Testis (tissue), 5 donors: ENCODE results near the gene ZMAT1. TPM values are rescaled to one million over a fixed set of nuclear protein-coding genes. Genes with fewer than 3 reads are reported as not detected.
A peak's percentile ranks its signal among the peaks of the same experiment; 100 is the strongest.
"Not testable (repeated sequence)": the region's sequence is repeated elsewhere in the genome, so short reads cannot be mapped to it uniquely, and the experiment has no call there.

Source experiments
- DNase-seq: peaks from one replicate; pipeline ENCODE4 v3.0.0-alpha.2; 2019
- H3K27ac ChIP-seq, 2 donors: fragments of 200-600 bp; sonication (generic); one replicate each; pipeline ENCODE4 v1.5.1; 2019
- H3K27me3 ChIP-seq: fragments of 200-600 bp; sonication (generic); one replicate; pipeline ENCODE4 v1.5.1; 2019
- H3K36me3 ChIP-seq: fragments of 200-600 bp; sonication (generic); one replicate; pipeline ENCODE4 v1.5.1; 2017; ENCODE audit warnings: low read depth; ENCODE audit errors: missing control alignments
- H3K4me1 ChIP-seq: fragments of 200-600 bp; sonication (generic); one replicate; pipeline ENCODE4 v1.5.1; 2019
- H3K4me3 ChIP-seq, 2 donors: fragments of 200-600 bp; sonication (generic); one replicate each; pipeline ENCODE4 v1.5.1; 2017 to 2019
- H3K9me3 ChIP-seq: fragments of 200-600 bp; sonication (generic); one replicate; pipeline ENCODE4 v1.5.1; 2017
- POLR2A ChIP-seq: fragments of 450-650 bp; IDR thresholded peaks from one replicate; pipeline ENCODE4 v1.6.1; 2017; ENCODE audit warnings: antibody characterized with exemption, mild to moderate bottlenecking, moderate library complexity
- WGBS, 2 donors: methylation state at CpG; one replicate each; pipeline ENCODE4 v1.1.5; 2018; 5-methylcytosine and 5-hydroxymethylcytosine counted together
- intact Hi-C: fragments of 100-400 bp; cut with DNase I; formaldehyde crosslinking; loops from one replicate; pipeline ENCODE4 v1.15.1; 2023; ENCODE audit warnings: low total_unique reads
- long read RNA-seq, 2 donors: transcript quantifications; one replicate each; lab custom pipeline, GENCODE V29; 2026
- polyA plus RNA-seq: library from polyadenylated mRNA; stranded (reverse); fragments of 350-450 nt; fragmentation: Illumina TruSeq; extraction: RNeasy Lipid Tissue Mini Kit (QIAGEN cat#74804); gene quantifications from one replicate; pipeline ENCODE4 v1.2.3, GENCODE V29; 2014; ENCODE audit warnings: low read depth, low replicate concordance; ENCODE audit not compliant: insufficient read depth
- total RNA-seq, 2 donors: library from RNA; depleted of rRNA; stranded (reverse); fragments of >200 nt; gene quantifications; one replicate each; pipeline ENCODE4 v1.2.3, GENCODE V29; 2016
- TF ChIP-seq, protein P1 (sequence below), 3 experiments: fragments of 450-650 bp in 2 of 3; fragments of 200-600 bp in 1 of 3; sonication (generic) in 1 of 3; IDR thresholded peaks; one replicate each; pipeline ENCODE4 v1.5.1; 2016 to 2019; ENCODE audit warnings: antibody characterized with exemption in 3 of 3, mild to moderate bottlenecking in 2 of 3, moderate library complexity in 1 of 3

The ZMAT1 gene
- total RNA-seq: 10 to 100 TPM; 17.7 to 28.2 TPM
- 5.4 TPM for polyA plus RNA-seq
- long read RNA-seq, donor 1, full-length matches to known transcripts: 5 of 5 reads
- long read RNA-seq, donor 1, partial matches to known transcripts: 0 of 5 reads
- long read RNA-seq, donor 1, other reads (novel, unspliced or antisense): 0 of 5 reads
- long read RNA-seq, donor 2, full-length matches to known transcripts: 3 of 3 reads
- long read RNA-seq, donor 2, partial matches to known transcripts: 0 of 3 reads
- long read RNA-seq, donor 2, other reads (novel, unspliced or antisense): 0 of 3 reads

DNA sequence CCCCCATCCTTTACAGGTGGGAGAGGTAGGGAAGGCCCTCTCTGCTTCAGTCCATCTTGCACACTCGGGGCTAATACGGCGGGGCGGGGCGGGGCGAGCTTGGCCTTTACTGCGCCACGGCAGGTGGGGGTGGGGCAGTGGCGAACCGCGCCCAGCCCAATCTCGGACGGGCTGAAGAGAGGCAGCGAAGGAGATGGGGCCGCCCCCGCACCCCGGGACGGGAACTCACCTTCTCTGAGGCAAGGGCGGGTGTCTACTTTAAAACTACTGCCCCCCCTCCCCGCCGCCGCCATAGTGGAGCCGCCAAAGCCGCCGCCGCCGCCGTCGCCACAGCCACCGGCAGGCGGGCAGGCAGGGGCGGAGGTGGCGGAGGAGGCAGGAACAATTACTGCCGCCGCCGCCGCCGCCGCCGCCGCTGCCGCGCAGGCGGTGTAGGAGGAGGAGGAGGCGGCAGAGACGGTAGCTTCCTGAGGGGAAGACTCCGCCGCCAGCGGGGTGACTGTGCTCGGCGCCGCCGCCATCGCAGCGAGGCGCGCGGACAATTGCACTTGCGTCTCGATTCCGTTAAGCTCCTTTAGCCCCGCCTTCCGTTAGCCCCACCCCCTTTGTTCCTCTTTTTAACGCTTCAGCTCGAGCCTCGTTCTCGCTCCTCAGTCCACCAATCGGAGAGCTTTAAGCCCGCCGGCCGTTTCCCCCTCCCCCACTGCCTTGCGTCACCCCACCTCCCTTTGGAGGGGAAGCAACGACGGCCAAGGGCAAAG, at the start of gene ZMAT1:
ZMAT1 (minus strand) TSS at position 540 of the 761 bp plus-strand sequence; CDS start at position 521, 19 bp downstream.
- Histone ChIP-seq H3K9me3 (no peaks in the 10 kb centered on the region), H3K27ac (peak within 1 kb of the TSS; percentile 90), H3K36me3 (no peaks in the 10 kb centered on the region), H3K4me1 (no peaks in the 10 kb centered on the region), H3K27me3 (no peaks in the 10 kb centered on the region), H3K4me3 (peak within 1 kb of the TSS; percentile 63 to 76)
- peak; percentile 94 for DNase-seq
- intact Hi-C loops: no loop called here
- WGBS, 2 donors: 0 to 1% methylated on average over 15 to 25 of the region's 74 CpGs
- TF ChIP-seq, protein P1, sequence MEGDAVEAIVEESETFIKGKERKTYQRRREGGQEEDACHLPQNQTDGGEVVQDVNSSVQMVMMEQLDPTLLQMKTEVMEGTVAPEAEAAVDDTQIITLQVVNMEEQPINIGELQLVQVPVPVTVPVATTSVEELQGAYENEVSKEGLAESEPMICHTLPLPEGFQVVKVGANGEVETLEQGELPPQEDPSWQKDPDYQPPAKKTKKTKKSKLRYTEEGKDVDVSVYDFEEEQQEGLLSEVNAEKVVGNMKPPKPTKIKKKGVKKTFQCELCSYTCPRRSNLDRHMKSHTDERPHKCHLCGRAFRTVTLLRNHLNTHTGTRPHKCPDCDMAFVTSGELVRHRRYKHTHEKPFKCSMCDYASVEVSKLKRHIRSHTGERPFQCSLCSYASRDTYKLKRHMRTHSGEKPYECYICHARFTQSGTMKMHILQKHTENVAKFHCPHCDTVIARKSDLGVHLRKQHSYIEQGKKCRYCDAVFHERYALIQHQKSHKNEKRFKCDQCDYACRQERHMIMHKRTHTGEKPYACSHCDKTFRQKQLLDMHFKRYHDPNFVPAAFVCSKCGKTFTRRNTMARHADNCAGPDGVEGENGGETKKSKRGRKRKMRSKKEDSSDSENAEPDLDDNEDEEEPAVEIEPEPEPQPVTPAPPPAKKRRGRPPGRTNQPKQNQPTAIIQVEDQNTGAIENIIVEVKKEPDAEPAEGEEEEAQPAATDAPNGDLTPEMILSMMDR (IDR thresholded peaks at IDR 0.05): no peak
- no peak for TF ChIP-seq POLR2A

GRCh38 chrX:101977106-101977505, 45.3 kb upstream of the ZMAT1 start:
- DNase-seq: no peak
- Histone ChIP-seq H3K4me1 (no peaks in the 10 kb centered on the region), H3K36me3 (no peaks in the 10 kb centered on the region), H3K9me3 (no peaks in the 10 kb centered on the region), H3K27me3 (no peaks in the 10 kb centered on the region), H3K27ac (no peak overlapping the region), H3K4me3 (no peak overlapping the region)
- no peak for TF ChIP-seq POLR2A
- TF ChIP-seq, protein P1 (IDR thresholded peaks at IDR 0.05): no peak
- intact Hi-C loops: no loop called here

DNA sequence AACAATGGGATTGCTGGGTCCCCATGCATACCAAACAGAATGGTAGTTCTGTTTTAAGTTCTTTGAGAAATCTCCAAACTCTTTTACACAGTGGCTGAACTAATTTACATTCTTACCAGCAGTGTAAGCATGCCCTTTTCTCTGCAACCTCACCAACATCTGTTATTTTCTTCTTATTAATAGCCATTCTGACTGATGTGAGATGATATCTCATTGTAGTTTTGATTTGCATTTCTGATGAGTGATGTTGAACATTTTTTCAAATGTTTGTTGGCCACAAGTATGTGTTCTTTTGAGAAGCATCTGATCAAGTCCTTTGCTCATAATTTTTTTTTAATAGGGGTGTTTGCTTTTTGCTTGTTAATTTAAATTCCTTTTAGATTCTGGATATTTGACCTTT, 41.2 kb upstream of the ZMAT1 start:
- DNase-seq: no peak
- Histone ChIP-seq H3K9me3 (no peaks in the 10 kb centered on the region), H3K36me3 (no peaks in the 10 kb centered on the region), H3K4me1 (no peaks in the 10 kb centered on the region), H3K27me3 (no peaks in the 10 kb centered on the region), H3K27ac (no peak overlapping the region), H3K4me3 (no peak overlapping the region)
- TF ChIP-seq POLR2A: no peak
- TF ChIP-seq, protein P1 (IDR thresholded peaks at IDR 0.05): no peak
- intact Hi-C loops: no loop called here

DNA sequence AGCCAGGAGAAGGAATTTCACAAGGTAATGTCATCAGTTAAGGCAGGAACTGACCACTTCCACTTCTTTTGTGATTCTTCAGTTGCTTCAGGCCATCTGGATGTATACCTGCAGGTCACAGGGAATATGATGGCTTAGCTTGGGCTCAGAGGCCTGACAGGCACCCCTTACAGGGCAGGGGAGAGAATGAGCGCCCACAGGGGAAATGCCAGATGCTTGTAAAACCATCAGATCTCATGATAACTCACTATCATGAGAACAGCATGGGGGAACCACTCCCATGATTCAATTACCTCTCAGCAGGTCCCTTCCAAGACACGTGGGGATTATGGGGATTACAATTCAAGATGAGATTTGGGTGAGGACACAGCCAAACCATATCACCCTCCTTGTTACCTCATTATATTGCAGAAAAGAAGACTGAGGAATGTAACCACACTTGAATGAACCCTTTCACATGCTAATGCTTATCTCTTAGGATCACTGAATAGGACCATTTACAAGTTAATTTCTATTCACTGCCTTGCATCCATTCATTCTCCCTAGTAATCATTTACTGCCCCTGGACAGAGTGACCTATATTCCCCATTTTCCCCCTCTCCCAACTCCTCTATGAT, 33.2 kb upstream of the ZMAT1 start:
- H3K9me3 ChIP-seq, H3K4me3 ChIP-seq, H3K27me3 ChIP-seq, H3K36me3 ChIP-seq, intact Hi-C loops, DNase-seq, H3K27ac ChIP-seq, H3K4me1 ChIP-seq: not testable (repeated sequence)
- WGBS, 2 donors: 63 to 79% methylated on average over 1 to 2 of the region's 2 CpGs

DNA sequence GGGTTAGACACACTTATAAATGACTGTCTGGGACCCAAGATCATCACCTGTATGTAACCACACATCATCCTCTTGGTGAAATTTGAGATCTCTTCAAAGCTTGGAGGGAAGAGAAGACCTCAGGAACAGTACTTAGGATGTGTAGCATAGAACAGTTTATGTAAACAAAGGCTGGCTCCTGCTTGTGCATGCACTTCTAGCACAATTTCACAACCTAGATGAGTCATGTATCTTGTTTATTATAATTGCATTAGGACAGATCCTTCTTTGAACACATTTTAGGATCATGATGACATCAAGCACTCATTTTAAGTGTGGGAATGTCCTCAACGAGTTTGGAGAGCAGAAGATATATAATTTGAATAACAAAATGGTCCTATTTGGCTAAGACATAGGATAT, 26.3 kb upstream of the ZMAT1 start:
- TF ChIP-seq, protein P1 (IDR thresholded peaks at IDR 0.05): no peak
- TF ChIP-seq POLR2A: no peak
- H3K4me3 ChIP-seq: no peak overlapping the region
- H3K36me3 ChIP-seq: no peaks in the 10 kb centered on the region
- H3K27ac ChIP-seq: no peak overlapping the region
- no peaks in the 10 kb centered on the region for H3K27me3 ChIP-seq
- no peak for DNase-seq
- WGBS, 2 donors: 42 to 45% methylated on average over 1 of the region's 1 CpG
- H3K4me1 ChIP-seq: no peaks in the 10 kb centered on the region
- no peaks in the 10 kb centered on the region for H3K9me3 ChIP-seq
- intact Hi-C loops: no loop called here
